H9 (cell line): ENCODE results near the gene PICALM. TPM values are rescaled to one million over a fixed set of nuclear protein-coding genes. Genes with fewer than 3 reads are reported as not detected.

ENCODE experiments used
- DNase-seq: peaks from one replicate; pipeline ENCODE4 v3.0.0-alpha.2; 2017
- H2AFZ ChIP-seq: one replicate; pipeline ENCODE4 v1.6.1; 2013; ENCODE audit warnings: mild to moderate bottlenecking, low read length, control low read depth, moderate library complexity
- H2AK5ac ChIP-seq: 2 replicates; pipeline ENCODE4 v1.6.1; 2013; ENCODE audit warnings: low read length, control low read depth, mixed read lengths; ENCODE audit not compliant: insufficient read length
- H2BK120ac ChIP-seq: one replicate; pipeline ENCODE4 v1.6.1; 2013; ENCODE audit warnings: low read depth, mild to moderate bottlenecking, low read length, control low read depth, inconsistent platforms; ENCODE audit not compliant: poor library complexity, severe bottlenecking
- H2BK12ac ChIP-seq: 2 replicates; pipeline ENCODE4 v1.6.1; 2013; ENCODE audit warnings: low read length, control low read depth, mixed read lengths, low read depth; ENCODE audit not compliant: insufficient read length
- H2BK15ac ChIP-seq: 2 replicates; pipeline ENCODE4 v1.6.1; 2013; ENCODE audit warnings: low read depth, low read length, control low read depth
- H2BK20ac ChIP-seq: one replicate; pipeline ENCODE4 v1.6.1; 2013; ENCODE audit warnings: low read depth, mild to moderate bottlenecking, low read length, control low read depth, inconsistent platforms; ENCODE audit not compliant: poor library complexity, severe bottlenecking
- H2BK5ac ChIP-seq: 2 replicates; pipeline ENCODE4 v1.6.1; 2013; ENCODE audit warnings: low read length, control low read depth, mixed read lengths; ENCODE audit not compliant: insufficient read length
- H3K14ac ChIP-seq: 2 replicates; pipeline ENCODE4 v1.6.1; 2013; ENCODE audit warnings: low read length, control low read depth; ENCODE audit not compliant: insufficient read depth
- H3K18ac ChIP-seq: 2 replicates; pipeline ENCODE4 v1.6.1; 2013; ENCODE audit warnings: low read depth, mild to moderate bottlenecking, mixed read lengths, low read length, control low read depth; ENCODE audit not compliant: insufficient read length
- H3K23ac ChIP-seq: 2 replicates; pipeline ENCODE4 v1.6.1; 2013; ENCODE audit warnings: low read length, control low read depth, mixed read lengths, low read depth; ENCODE audit not compliant: insufficient read length
- H3K23me2 ChIP-seq: 2 replicates; pipeline ENCODE4 v1.6.1; 2013; ENCODE audit warnings: low read depth, mild to moderate bottlenecking, mixed read lengths, low read length, control low read depth; ENCODE audit not compliant: insufficient read length, poor library complexity, severe bottlenecking
- H3K27ac ChIP-seq: 2 replicates; pipeline ENCODE4 v1.5.1; 2013; ENCODE audit warnings: low read length, control low read depth, mixed read lengths, low read depth; ENCODE audit not compliant: insufficient read length
- H3K27me3 ChIP-seq: 2 replicates; pipeline ENCODE4 v1.6.1; 2013; ENCODE audit warnings: low read length, control low read depth, inconsistent platforms; ENCODE audit not compliant: insufficient read depth
- H3K4ac ChIP-seq: 2 replicates; pipeline ENCODE4 v1.6.1; 2013; ENCODE audit warnings: low read depth, mild to moderate bottlenecking, control low read depth, inconsistent platforms, low read length, moderate library complexity
- H3K4me1 ChIP-seq: 2 replicates; pipeline ENCODE4 v1.6.1; 2013; ENCODE audit warnings: low read length, control low read depth, inconsistent platforms; ENCODE audit not compliant: insufficient read depth
- H3K4me2 ChIP-seq: 2 replicates; pipeline ENCODE4 v1.6.1; 2013; ENCODE audit warnings: low read length, control low read depth, mixed read lengths; ENCODE audit not compliant: insufficient read length, insufficient read depth
- H3K56ac ChIP-seq: 2 replicates; pipeline ENCODE4 v1.6.1; 2013; ENCODE audit warnings: low read depth, mild to moderate bottlenecking, mixed read lengths, low read length, control low read depth; ENCODE audit not compliant: insufficient read length
- H3K79me1 ChIP-seq: 2 replicates; pipeline ENCODE4 v1.6.1; 2013; ENCODE audit warnings: low read depth, mild to moderate bottlenecking, moderate library complexity, low read length, control low read depth, inconsistent platforms; ENCODE audit not compliant: insufficient read depth, poor library complexity, severe bottlenecking
- H3K79me2 ChIP-seq: 2 replicates; pipeline ENCODE4 v1.6.1; 2013; ENCODE audit warnings: low read length, control low read depth, inconsistent platforms; ENCODE audit not compliant: insufficient read depth
- H3K9ac ChIP-seq: 2 replicates; pipeline ENCODE4 v1.6.1; 2013; ENCODE audit warnings: low read length, control low read depth, mixed read lengths; ENCODE audit not compliant: insufficient read length; ENCODE audit errors: extremely low read depth
- H3K9me3 ChIP-seq: one replicate; pipeline ENCODE4 v1.6.1; 2013; ENCODE audit warnings: low read depth, low read length, inconsistent platforms; ENCODE audit not compliant: control insufficient read depth
- H3T11ph ChIP-seq: one replicate; pipeline ENCODE4 v1.6.1; 2013; ENCODE audit warnings: mild to moderate bottlenecking, low read length, control low read depth, inconsistent platforms
- H4K20me1 ChIP-seq: one replicate; pipeline ENCODE4 v1.6.1; 2013; ENCODE audit not compliant: control insufficient read depth, insufficient read length, insufficient read depth
- H4K5ac ChIP-seq: 2 replicates; pipeline ENCODE4 v1.6.1; 2013; ENCODE audit warnings: low read depth, mild to moderate bottlenecking, mixed read lengths, low read length, control low read depth; ENCODE audit not compliant: insufficient read length
- H4K8ac ChIP-seq: replicated peaks from 2 replicates; pipeline ENCODE4 v1.6.1; 2013; ENCODE audit warnings: low read length, control low read depth, mixed read lengths, low read depth; ENCODE audit not compliant: insufficient read length
- H4K91ac ChIP-seq: 2 replicates; pipeline ENCODE4 v1.6.1; 2013; ENCODE audit warnings: low read depth, mild to moderate bottlenecking, moderate library complexity, mixed read lengths, low read length, control low read depth; ENCODE audit not compliant: insufficient read length
- H3K27ac Mint-ChIP-seq, 3 experiments: 2 replicates in 2 of 3; 3 replicates in 1 of 3; pipeline ENCODE4 v1.8.0; 2020 to 2021; ENCODE audit warnings: mixed read lengths in 3 of 3, mild to moderate bottlenecking in 1 of 3, moderate library complexity in 1 of 3
- H3K27me3 Mint-ChIP-seq: 2 replicates; pipeline ENCODE4 v1.8.0; 2021; ENCODE audit warnings: low read depth, mild to moderate bottlenecking, moderate library complexity, mixed read lengths
- H3K36me3 Mint-ChIP-seq, 3 experiments: 2 replicates in 2 of 3; 3 replicates in 1 of 3; pipeline ENCODE4 v1.8.0; 2020 to 2021; ENCODE audit warnings: low read depth in 3 of 3, mixed read lengths in 3 of 3; ENCODE audit not compliant: insufficient read depth in 1 of 3
- H3K4me1 Mint-ChIP-seq, 2 experiments: 2 replicates each; pipeline ENCODE4 v1.8.0; 2020; ENCODE audit warnings: mixed read lengths in 2 of 2
- H3K4me3 Mint-ChIP-seq, 2 experiments: 2 replicates in 1 of 2; 3 replicates in 1 of 2; pipeline ENCODE4 v1.8.0; 2020 to 2021; ENCODE audit warnings: mild to moderate bottlenecking in 2 of 2, mixed read lengths in 2 of 2, moderate library complexity in 1 of 2
- H3K9me3 Mint-ChIP-seq, 2 experiments: 2 replicates in 1 of 2; 3 replicates in 1 of 2; pipeline ENCODE4 v1.8.0; 2020; ENCODE audit warnings: mild to moderate bottlenecking in 2 of 2, mixed read lengths in 2 of 2, moderate library complexity in 1 of 2
- CTCF ChIP-seq: fragments of 200-600 bp; sonication (generic); conservative IDR thresholded peaks from 3 replicates; pipeline ENCODE4 v1.8.0; 2021; ENCODE audit warnings: antibody characterized with exemption, mild to moderate bottlenecking
- WGBS: extraction: QIAGEN DNeasy Blood & Tissue Kit; methylation state at CpG from one replicate; pipeline ENCODE4 v1.1.7; 2013; ENCODE audit warnings: missing lambda C conversion rate, low lambda C conversion rate, mixed read lengths; ENCODE audit not compliant: insufficient read length; ENCODE audit errors: extremely low coverage; 5-methylcytosine and 5-hydroxymethylcytosine counted together
- total RNA-seq: library from RNA; stranded (reverse); gene quantifications from 2 replicates; pipeline ENCODE4 v1.2.1, GENCODE V29; 2021

PICALM gene
- total RNA-seq, 1 experiment from 2014 or later, result 76.4 TPM

GRCh38 chr11:85951049-85951405, 117.9 kb downstream of the PICALM start:
- Histone ChIP-seq H4K91ac (no peak overlapping the region), H3K23me2 (no peaks in the 10 kb centered on the region), H3K18ac (no peak overlapping the region), H3T11ph (no peak overlapping the region), H4K20me1 (no peaks in the 10 kb centered on the region), H2BK120ac (no peak overlapping the region), H3K56ac (no peak overlapping the region), H3K23ac (no peak overlapping the region), H2BK20ac (no peak overlapping the region), H3K4me1 (no peaks in the 10 kb centered on the region), H3K14ac (no peak overlapping the region), H2AK5ac (no peak overlapping the region), H2BK12ac (no peak overlapping the region), H4K8ac (no peak overlapping the region), H2AFZ (no peak overlapping the region), H3K79me1 (no peaks in the 10 kb centered on the region), H3K4me2 (no peak overlapping the region), H2BK5ac (no peak overlapping the region), H4K5ac (no peak overlapping the region), H3K27me3 (no peaks in the 10 kb centered on the region), H2BK15ac (no peak overlapping the region), H3K9ac (no peak overlapping the region), H3K4ac (no peak overlapping the region), H3K27ac (no peak overlapping the region), H3K9me3 (no peaks in the 10 kb centered on the region), H3K79me2 (no peaks in the 10 kb centered on the region)
- no peak overlapping the region for H3K4me3 Mint-ChIP-seq
- no peaks in the 10 kb centered on the region for H3K27me3 Mint-ChIP-seq
- WGBS, result no CpG with 5 or more reads among the region's 4 CpGs
- DNase-seq, result no peak
- TF ChIP-seq CTCF, result no peak
- H3K9me3 Mint-ChIP-seq, result no peaks in the 10 kb centered on the region; a peak in 2 of 5 replicates
- H3K27ac Mint-ChIP-seq, result no peak overlapping the region; a peak in 1 of 7 replicates
- H3K4me1 Mint-ChIP-seq, result no peaks in the 10 kb centered on the region
- peaks cover 8 to 22% (median 21%) of the 10 kb centered on the region in 3 experiments; a peak in 6 of 7 replicates for H3K36me3 Mint-ChIP-seq
